ENCODE data around the gene YWHAE. TPM values are rescaled to one million over a fixed set of nuclear protein-coding genes. Genes with fewer than 3 reads are reported as not detected.

Gene YWHAE
- total RNA-seq, 1 experiment from 2014 or later: 1,033 TPM

GRCh38 chr17:1431631-1432104, 31.6 kb upstream of the YWHAE start (continued):
- no peak for TF ChIP-seq STAT6 (CRISPR knock-in tag; conservative IDR thresholded peaks at IDR 0.05; ENCODE audit: low read depth)

GRCh38 chr17:1423456-1424135, 23.6 kb upstream of the YWHAE start:
- no peak for DNase-seq (ENCODE audit: low spot score)
- ChIA-PET CTCF (interaction anchor here (0.7 to 2.9 kb wide), 4 partner anchors 58 to 92 kb away, joined by 3 to 13 read pairs (median 6); partner anchors contain the start of gene INPP5K), POLR2A (no interaction called here)
- peaks cover 48% of the 10 kb centered on the region for H3K36me3 Mint-ChIP-seq
- ATAC-seq: no peak
- TF ChIP-seq FOXP1 (CRISPR knock-in tag; IDR thresholded peaks at IDR 0.05; ENCODE audit: borderline replicate concordance) (no peak), ZNF396 (CRISPR knock-in tag; IDR thresholded peaks at IDR 0.05; ENCODE audit: borderline replicate concordance) (no peak), STAT6 (CRISPR knock-in tag; conservative IDR thresholded peaks at IDR 0.05; ENCODE audit: low read depth) (no peak), TEAD1 (CRISPR knock-in tag; IDR thresholded peaks at IDR 0.05) (no peak), GABPB1 (CRISPR knock-in tag; IDR thresholded peaks at IDR 0.05) (no peak), NFE2L1 (CRISPR knock-in tag; IDR thresholded peaks at IDR 0.05) (no peak), ZNF281 (CRISPR knock-in tag; IDR thresholded peaks at IDR 0.05) (no peak), ZNF232 (CRISPR knock-in tag; IDR thresholded peaks at IDR 0.05) (no peak), GRHL2 (CRISPR knock-in tag; IDR thresholded peaks at IDR 0.05; ENCODE audit: insufficient replicate concordance, severe bottlenecking) (no peak), HMGXB4 (CRISPR knock-in tag; IDR thresholded peaks at IDR 0.05) (no peak), GTF2I (CRISPR knock-in tag; conservative IDR thresholded peaks at IDR 0.05) (no peak), ZNF671 (CRISPR knock-in tag; IDR thresholded peaks at IDR 0.05) (no peak), JAZF1 (CRISPR knock-in tag; IDR thresholded peaks at IDR 0.05) (no peak)
- H3K27ac Mint-ChIP-seq: no peak overlapping the region; the same call in 1 of the 2 replicates
- H3K4me3 Mint-ChIP-seq: no peak overlapping the region
- H3K27me3 Mint-ChIP-seq (ENCODE audit: low read depth): no peaks in the 10 kb centered on the region
- H3K9me3 Mint-ChIP-seq: no peaks in the 10 kb centered on the region
- H3K4me1 Mint-ChIP-seq: no peaks in the 10 kb centered on the region

Measured in WTC11 (cell line).